Right atrium auricular region (tissue), 2 donors: Measurements from ENCODE around the gene HOXB13. TPM values are rescaled to one million over a fixed set of nuclear protein-coding genes. Genes with fewer than 3 reads are reported as not detected.

ENCODE experiments used
- DNase-seq: peaks from one replicate; pipeline ENCODE4 v3.0.0-alpha.2; 2019; ENCODE audit warnings: low spot score
- H3K27ac ChIP-seq, 2 donors: fragments of 200-600 bp; sonication (generic); 1 replicate in 1 of 2; 2 replicates in 1 of 2; pipeline ENCODE4 v1.5.1; 2016 to 2019
- H3K27me3 ChIP-seq, 2 donors: fragments of 200-600 bp; sonication (generic); one replicate each; pipeline versions ENCODE4 v1.5.1 to v1.6.0; 2017 to 2019
- H3K36me3 ChIP-seq: fragments of 200-600 bp; sonication (generic); one replicate; pipeline ENCODE4 v1.5.1; 2016
- H3K4me1 ChIP-seq, 2 donors: fragments of 200-600 bp; sonication (generic); one replicate each; pipeline versions ENCODE4 v1.5.1 to v1.6.0; 2017 to 2019
- H3K4me3 ChIP-seq, 2 donors: fragments of 200-600 bp; sonication (generic); 1 replicate in 1 of 2; 2 replicates in 1 of 2; pipeline ENCODE4 v1.5.1; 2017 to 2019; ENCODE audit warnings: mild to moderate bottlenecking in 1 of 2, moderate library complexity in 1 of 2
- H3K9me3 ChIP-seq, 2 donors: fragments of 200-600 bp; sonication (generic); one replicate each; pipeline ENCODE4 v1.5.1; 2019
- total RNA-seq, 2 donors: library from RNA; depleted of rRNA; stranded (reverse); fragments of >200 nt; gene quantifications; one replicate each; pipeline ENCODE4 v1.1.0, GENCODE V29; 2016
- TF ChIP-seq, protein P1 (sequence below), 2 donors: fragments of 200-600 bp; sonication (generic); IDR thresholded peaks; one replicate each; pipeline ENCODE4 v1.5.1; 2019; ENCODE audit warnings: antibody characterized with exemption in 2 of 2

The HOXB13 gene
- total RNA-seq, 2 donors from 2014 or later: not detected

DNA sequence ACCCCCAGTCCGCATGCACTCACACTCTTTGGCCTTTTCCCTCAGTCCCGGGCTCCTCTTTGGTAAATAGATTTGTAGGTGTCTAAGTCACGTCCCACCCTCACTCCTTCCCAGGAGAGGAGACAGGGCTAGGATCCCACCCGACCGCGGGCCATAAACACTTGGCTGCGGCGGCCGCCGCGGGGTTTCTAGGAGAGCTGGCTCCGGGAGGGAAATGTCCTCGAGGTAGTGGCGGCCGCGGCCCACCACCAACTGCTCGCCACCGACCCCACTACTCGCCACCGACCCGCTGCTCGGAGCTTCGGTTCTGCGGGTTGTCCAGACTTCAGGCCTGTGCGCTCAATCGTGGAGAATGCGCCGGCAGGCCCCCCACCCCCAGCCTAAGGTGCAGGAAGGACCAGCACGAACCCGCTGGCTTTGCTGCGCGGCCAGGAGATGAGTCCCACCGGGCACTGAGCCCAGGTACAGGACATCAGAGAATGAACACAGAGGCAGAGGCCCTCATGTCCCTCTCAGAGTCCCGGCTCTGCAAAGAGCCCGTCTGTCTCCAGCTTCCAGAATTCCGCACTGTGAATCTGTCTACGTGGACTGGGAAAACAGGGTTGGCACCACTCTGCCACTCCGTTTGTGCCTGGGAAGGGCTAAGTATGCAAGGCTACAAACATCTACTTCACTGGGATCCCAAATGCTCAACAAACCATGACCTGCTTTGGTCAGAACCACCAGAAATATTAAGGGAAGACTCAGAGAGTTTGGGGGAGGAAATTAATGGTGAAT lies 3.1 kb downstream of the HOXB13 start:
- Histone ChIP-seq H3K4me1 (peaks cover 0 to 40% of the 10 kb centered on the region in 2 donors), H3K27ac (no peak overlapping the region), H3K4me3 (no peak overlapping the region), H3K27me3 (peaks cover 69 to 93% of the 10 kb centered on the region in 2 donors), H3K36me3 (no peaks in the 10 kb centered on the region), H3K9me3 (no peaks in the 10 kb centered on the region)
- DNase-seq: no peak
- TF ChIP-seq, protein P1, sequence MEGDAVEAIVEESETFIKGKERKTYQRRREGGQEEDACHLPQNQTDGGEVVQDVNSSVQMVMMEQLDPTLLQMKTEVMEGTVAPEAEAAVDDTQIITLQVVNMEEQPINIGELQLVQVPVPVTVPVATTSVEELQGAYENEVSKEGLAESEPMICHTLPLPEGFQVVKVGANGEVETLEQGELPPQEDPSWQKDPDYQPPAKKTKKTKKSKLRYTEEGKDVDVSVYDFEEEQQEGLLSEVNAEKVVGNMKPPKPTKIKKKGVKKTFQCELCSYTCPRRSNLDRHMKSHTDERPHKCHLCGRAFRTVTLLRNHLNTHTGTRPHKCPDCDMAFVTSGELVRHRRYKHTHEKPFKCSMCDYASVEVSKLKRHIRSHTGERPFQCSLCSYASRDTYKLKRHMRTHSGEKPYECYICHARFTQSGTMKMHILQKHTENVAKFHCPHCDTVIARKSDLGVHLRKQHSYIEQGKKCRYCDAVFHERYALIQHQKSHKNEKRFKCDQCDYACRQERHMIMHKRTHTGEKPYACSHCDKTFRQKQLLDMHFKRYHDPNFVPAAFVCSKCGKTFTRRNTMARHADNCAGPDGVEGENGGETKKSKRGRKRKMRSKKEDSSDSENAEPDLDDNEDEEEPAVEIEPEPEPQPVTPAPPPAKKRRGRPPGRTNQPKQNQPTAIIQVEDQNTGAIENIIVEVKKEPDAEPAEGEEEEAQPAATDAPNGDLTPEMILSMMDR (IDR thresholded peaks at IDR 0.05): no peak

DNA sequence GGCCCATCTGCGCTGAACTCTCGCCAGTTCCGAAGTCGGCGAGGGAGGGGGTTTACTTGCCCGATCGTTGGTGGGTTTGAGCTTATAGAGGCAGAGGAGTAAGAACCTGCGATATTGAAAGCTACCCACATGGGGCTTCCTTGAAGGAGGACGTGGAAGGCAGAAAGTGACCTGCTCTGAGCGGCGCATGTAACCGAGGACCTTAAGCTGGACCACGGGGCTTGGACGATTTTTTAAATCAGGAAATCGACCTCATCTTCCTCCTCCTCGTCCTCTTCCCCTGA lies 3.6 kb downstream of the HOXB13 start:
- no peak overlapping the region for H3K27ac ChIP-seq
- no peaks in the 10 kb centered on the region for H3K9me3 ChIP-seq
- TF ChIP-seq, protein P1 (IDR thresholded peaks at IDR 0.05): no peak
- peaks cover 71 to 93% of the 10 kb centered on the region in 2 donors for H3K27me3 ChIP-seq
- no peak overlapping the region for H3K4me3 ChIP-seq
- H3K4me1 ChIP-seq: peaks cover 0 to 40% of the 10 kb centered on the region in 2 donors
- H3K36me3 ChIP-seq: no peaks in the 10 kb centered on the region
- no peak for DNase-seq

DNA sequence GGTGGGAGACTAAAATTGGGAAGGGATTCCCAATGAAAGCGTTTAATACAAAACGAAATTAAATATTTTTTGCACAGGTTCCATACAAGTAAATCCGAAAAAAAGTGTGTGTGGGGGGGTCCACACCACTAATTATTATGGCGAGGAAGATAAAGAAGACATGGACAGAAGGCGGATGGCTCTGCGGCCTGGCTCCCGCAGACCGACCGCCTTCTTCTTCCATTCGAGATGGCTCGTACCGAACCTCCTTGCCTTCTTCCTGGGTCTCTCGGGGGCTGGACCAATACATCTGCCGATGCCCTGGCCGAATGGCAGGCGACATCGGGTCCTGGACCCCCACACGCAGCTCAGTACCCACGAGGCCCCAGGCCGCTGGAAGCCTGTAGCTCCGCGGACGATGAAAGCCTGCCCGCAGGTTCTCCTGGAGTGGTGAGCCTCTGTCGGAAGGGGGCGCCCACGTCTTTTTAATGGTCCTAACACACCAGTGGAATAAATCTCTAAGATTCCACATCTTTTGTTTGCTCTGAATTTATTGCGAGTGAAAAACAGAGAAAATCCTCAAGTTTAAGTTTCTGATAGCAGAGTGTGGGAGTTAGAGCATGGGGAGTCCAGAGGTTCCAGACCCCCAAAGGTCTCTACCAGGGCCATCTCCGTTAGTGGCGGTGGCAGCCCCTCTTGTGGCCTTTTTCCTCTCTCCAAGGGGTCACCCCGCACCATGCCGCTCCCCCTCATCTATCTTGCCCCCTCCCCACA lies 4.1 kb downstream of the HOXB13 start:
- Histone ChIP-seq H3K27me3 (peaks cover 74 to 93% of the 10 kb centered on the region in 2 donors), H3K4me3 (no peak overlapping the region), H3K36me3 (no peaks in the 10 kb centered on the region), H3K9me3 (no peaks in the 10 kb centered on the region), H3K27ac (no peak overlapping the region), H3K4me1 (peaks cover 0 to 42% of the 10 kb centered on the region in 2 donors)
- peak; percentile 88 for DNase-seq
- TF ChIP-seq, protein P1 (IDR thresholded peaks at IDR 0.05): peak; percentile 47 to 79

DNA sequence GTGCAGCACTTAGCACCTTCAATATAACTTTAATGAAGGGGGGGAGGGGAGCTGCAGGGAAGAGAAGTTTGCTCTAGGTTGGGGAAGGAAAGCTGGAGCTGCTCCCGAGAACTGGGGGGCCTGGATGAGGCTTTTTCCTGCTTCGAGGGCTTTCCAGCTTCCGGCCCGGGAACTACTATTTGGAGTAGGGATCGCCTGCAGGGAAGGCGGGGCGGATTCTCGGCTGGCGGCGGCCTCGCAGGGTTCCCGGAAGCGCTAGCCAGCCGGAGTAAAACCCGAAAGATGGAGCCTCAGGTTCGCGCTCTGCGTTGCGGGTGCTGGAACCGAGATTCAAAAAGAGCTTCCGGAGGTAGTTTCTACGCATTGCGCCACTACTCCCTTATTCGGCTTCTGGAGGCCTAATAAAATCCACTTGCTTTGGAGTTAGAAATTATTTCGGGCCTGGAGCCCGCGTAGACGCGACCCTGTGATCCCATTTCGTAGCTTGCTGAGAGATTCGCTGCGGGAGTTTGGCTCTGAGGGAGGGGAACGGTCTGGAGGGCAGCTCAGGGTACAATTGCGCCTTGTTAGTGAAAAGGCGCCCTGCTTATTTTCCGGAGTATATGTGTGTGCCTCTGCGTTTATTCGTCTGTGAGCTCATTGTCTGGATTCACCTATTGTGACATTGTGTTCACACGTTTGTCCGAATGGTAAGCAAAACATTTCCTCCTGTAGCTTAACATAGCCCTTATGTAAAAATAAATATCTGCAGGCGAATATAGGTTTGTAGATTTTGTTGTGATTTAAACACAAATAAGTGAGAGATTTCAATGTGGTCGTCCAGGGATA lies 4.9 kb downstream of the HOXB13 start:
- no peaks in the 10 kb centered on the region for H3K36me3 ChIP-seq
- peaks cover 77 to 94% of the 10 kb centered on the region in 2 donors for H3K27me3 ChIP-seq
- H3K4me1 ChIP-seq: peaks cover 0 to 42% of the 10 kb centered on the region in 2 donors
- TF ChIP-seq, protein P1 (IDR thresholded peaks at IDR 0.05): no peak
- no peaks in the 10 kb centered on the region for H3K9me3 ChIP-seq
- no peak overlapping the region for H3K27ac ChIP-seq
- no peak for DNase-seq
- H3K4me3 ChIP-seq: no peak overlapping the region

DNA sequence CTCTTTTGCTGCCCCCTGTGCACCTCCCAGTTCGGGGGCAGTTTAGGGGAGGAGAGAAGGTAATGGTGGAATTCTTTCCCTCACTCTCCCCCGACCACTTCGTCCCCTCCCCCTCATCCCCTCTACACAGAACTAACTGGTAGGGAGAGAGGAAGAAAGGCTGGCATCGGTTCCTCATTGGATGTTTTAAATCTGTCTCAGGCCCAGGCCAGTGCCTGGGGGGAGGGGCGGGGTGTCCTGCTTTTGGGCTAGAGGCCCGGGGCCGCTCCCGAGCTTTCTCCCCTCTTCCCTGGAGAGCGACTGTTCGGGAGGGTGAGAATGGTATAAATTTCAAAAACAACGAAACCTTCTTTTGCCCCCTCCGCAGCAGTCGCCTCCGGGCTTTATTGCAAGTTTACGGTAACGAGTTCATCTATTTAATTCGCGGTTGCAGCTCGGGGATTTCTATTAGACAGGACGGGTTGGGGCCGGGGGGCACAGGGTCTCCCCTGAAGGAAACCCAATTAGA lies 5.6 kb downstream of the HOXB13 start, which contains the start of gene PRAC2:
TSS of gene PRAC2 (plus strand) at position 271 of the 508 bp plus-strand sequence. CDS start 1,226 bp downstream, outside the sequence.
- Histone ChIP-seq H3K27ac (no peak within 1 kb of the TSS), H3K9me3 (no peaks in the 10 kb centered on the region), H3K4me3 (no peak within 1 kb of the TSS), H3K27me3 (peaks cover 77 to 93% of the 10 kb centered on the region in 2 donors), H3K36me3 (no peaks in the 10 kb centered on the region), H3K4me1 (peaks cover 0 to 38% of the 10 kb centered on the region in 2 donors)
- TF ChIP-seq, protein P1 (IDR thresholded peaks at IDR 0.05): no peak
- no peak for DNase-seq
